Hepatocyte (in vitro differentiated cells): ENCODE data around the gene ACTRT3. TPM values are rescaled to one million over a fixed set of nuclear protein-coding genes. Genes with fewer than 3 reads are reported as not detected.

Experiments used
- DNase-seq: peaks from one replicate; pipeline ENCODE4 v3.0.0-alpha.2; 2016; ENCODE audit warnings: low spot score
- H2AFZ ChIP-seq: fragments of 200-600 bp; sonication (generic); 2 replicates; pipeline ENCODE4 v1.6.0; 2016; ENCODE audit warnings: antibody characterized with exemption, mild to moderate bottlenecking
- H3K27ac ChIP-seq: fragments of 200-600 bp; sonication (generic); 2 replicates; pipeline ENCODE4 v1.5.1; 2016; ENCODE audit warnings: mild to moderate bottlenecking
- H3K27me3 ChIP-seq: fragments of 200-600 bp; sonication (generic); 2 replicates; pipeline ENCODE4 v1.6.1; 2016
- H3K36me3 ChIP-seq: fragments of 200-600 bp; sonication (generic); replicated peaks from 2 replicates; pipeline ENCODE4 v1.5.1; 2016; ENCODE audit warnings: low read depth; ENCODE audit not compliant: insufficient read depth
- H3K4me1 ChIP-seq: fragments of 200-600 bp; sonication (generic); 2 replicates; pipeline ENCODE4 v1.5.1; 2016; ENCODE audit warnings: mild to moderate bottlenecking, moderate library complexity; ENCODE audit not compliant: insufficient read depth
- H3K4me2 ChIP-seq: fragments of 200-600 bp; sonication (generic); 2 replicates; pipeline ENCODE4 v1.6.0; 2016
- H3K4me3 ChIP-seq: fragments of 200-600 bp; sonication (generic); 2 replicates; pipeline ENCODE4 v1.5.1; 2016; ENCODE audit warnings: mild to moderate bottlenecking
- H3K79me2 ChIP-seq: fragments of 200-600 bp; sonication (generic); 2 replicates; pipeline ENCODE4 v1.6.0; 2017; ENCODE audit warnings: mild to moderate bottlenecking
- H3K9me2 ChIP-seq: fragments of 200-600 bp; sonication (generic); replicated peaks from 2 replicates; pipeline ENCODE4 v1.6.0; 2017; ENCODE audit warnings: mild to moderate bottlenecking; ENCODE audit not compliant: insufficient read depth
- H3K9me3 ChIP-seq: fragments of 200-600 bp; sonication (generic); 2 replicates; pipeline ENCODE4 v1.5.1; 2016; ENCODE audit warnings: low read depth, mild to moderate bottlenecking
- H4K20me1 ChIP-seq: fragments of 200-600 bp; sonication (generic); 2 replicates; pipeline ENCODE4 v1.6.0; 2016; ENCODE audit warnings: mild to moderate bottlenecking; ENCODE audit not compliant: insufficient read depth, poor library complexity, severe bottlenecking
- EZH2 ChIP-seq: fragments of 200-600 bp; sonication (generic); IDR thresholded peaks from 2 replicates; pipeline ENCODE4 v1.6.1; 2016; ENCODE audit warnings: antibody characterized with exemption, mild to moderate bottlenecking, borderline replicate concordance
- EZH2phosphoT487 ChIP-seq: fragments of 200-600 bp; sonication (generic); IDR thresholded peaks from one replicate; pipeline ENCODE4 v1.6.1; 2018; ENCODE audit warnings: antibody characterized with exemption, mild to moderate bottlenecking, low read depth, moderate library complexity; ENCODE audit not compliant: unreplicated experiment, severe bottlenecking
- WGBS: methylation state at CpG from one replicate; pipeline ENCODE4 v1.1.6; 2016; ENCODE audit warnings: low lambda C conversion rate; ENCODE audit errors: missing lambda C conversion rate; 5-methylcytosine and 5-hydroxymethylcytosine counted together
- polyA plus RNA-seq: library from polyadenylated mRNA; unstranded; fragments of >200 nt; fragmentation: Nextera tagmentation; extraction: Ambion mirVana; gene quantifications from 2 replicates; pipeline ENCODE4 v1.2.1, GENCODE V29; 2016
- total RNA-seq: library from RNA; depleted of rRNA; stranded (reverse); fragments of >200 nt; gene quantifications from 2 replicates; pipeline ENCODE4 v1.2.3, GENCODE V29; 2014
- TF ChIP-seq, protein P1 (sequence below): fragments of 200-600 bp; sonication (generic); IDR thresholded peaks from 2 replicates; pipeline ENCODE4 v1.5.1; 2016; ENCODE audit warnings: antibody characterized with exemption, mild to moderate bottlenecking; ENCODE audit not compliant: poor library complexity

ACTRT3 gene
- total and polyA plus RNA-seq, 2 experiments from 2014 or later: 7.3 to 8.3 TPM

DNA sequence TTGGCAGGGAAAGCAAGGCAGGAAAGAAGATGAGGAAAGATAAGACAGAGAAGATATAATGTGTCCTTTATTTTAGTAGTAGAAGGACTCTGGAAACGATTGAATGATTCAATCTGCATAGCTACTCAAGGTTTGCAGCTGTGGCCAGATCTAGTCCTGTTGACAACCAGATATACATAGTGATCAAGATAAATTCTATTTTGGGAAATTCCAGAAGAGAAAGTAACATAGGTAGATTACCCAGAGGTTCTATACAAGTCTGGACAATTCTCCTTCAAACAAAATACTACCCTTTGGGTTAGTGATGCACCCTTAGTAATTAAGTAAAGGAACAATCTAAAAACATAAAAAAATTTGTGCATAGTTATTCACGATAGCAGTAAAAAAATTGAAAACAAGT, 13.9 kb downstream of the ACTRT3 start:
- Histone ChIP-seq H3K4me1 (no peaks in the 10 kb centered on the region), H3K36me3 (no peaks in the 10 kb centered on the region), H3K27me3 (no peaks in the 10 kb centered on the region), H4K20me1 (no peaks in the 10 kb centered on the region), H3K4me3 (no peak overlapping the region), H3K27ac (no peak overlapping the region), H3K4me2 (no peak overlapping the region), H3K79me2 (no peaks in the 10 kb centered on the region), H3K9me3 (no peaks in the 10 kb centered on the region), H3K9me2 (no peaks in the 10 kb centered on the region), H2AFZ (no peak overlapping the region)
- 71% methylated on average over 2 of the region's 2 CpGs for WGBS
- no peak for DNase-seq
- TF ChIP-seq EZH2 (no peak), EZH2phosphoT487 (no peak)
- TF ChIP-seq, protein P1, sequence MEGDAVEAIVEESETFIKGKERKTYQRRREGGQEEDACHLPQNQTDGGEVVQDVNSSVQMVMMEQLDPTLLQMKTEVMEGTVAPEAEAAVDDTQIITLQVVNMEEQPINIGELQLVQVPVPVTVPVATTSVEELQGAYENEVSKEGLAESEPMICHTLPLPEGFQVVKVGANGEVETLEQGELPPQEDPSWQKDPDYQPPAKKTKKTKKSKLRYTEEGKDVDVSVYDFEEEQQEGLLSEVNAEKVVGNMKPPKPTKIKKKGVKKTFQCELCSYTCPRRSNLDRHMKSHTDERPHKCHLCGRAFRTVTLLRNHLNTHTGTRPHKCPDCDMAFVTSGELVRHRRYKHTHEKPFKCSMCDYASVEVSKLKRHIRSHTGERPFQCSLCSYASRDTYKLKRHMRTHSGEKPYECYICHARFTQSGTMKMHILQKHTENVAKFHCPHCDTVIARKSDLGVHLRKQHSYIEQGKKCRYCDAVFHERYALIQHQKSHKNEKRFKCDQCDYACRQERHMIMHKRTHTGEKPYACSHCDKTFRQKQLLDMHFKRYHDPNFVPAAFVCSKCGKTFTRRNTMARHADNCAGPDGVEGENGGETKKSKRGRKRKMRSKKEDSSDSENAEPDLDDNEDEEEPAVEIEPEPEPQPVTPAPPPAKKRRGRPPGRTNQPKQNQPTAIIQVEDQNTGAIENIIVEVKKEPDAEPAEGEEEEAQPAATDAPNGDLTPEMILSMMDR: no peak

DNA sequence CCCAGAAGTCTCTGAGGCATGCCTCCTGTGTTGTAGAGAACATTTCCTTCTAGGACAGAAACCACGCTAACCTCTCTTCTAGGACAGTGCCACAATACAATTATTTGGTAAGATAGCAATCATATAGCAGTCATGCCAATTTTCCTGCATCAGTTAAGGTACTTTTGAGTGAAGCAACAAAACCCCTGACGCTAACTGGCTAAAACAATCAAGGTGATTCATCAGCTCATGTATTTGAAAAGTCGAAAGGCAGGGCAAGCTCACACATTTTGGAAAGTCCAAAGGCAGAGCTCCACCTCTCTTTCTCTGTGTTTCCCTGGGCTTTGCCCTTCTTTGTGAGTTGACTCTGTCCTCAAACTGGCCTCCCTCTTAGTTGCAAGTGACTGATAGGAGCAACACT, 14.7 kb downstream of the ACTRT3 start:
- Histone ChIP-seq H3K4me1 (no peaks in the 10 kb centered on the region), H3K27me3 (no peaks in the 10 kb centered on the region), H2AFZ (no peak overlapping the region), H4K20me1 (no peaks in the 10 kb centered on the region), H3K4me2 (no peak overlapping the region), H3K4me3 (no peak overlapping the region), H3K79me2 (no peaks in the 10 kb centered on the region), H3K9me3 (no peaks in the 10 kb centered on the region), H3K36me3 (no peaks in the 10 kb centered on the region), H3K9me2 (no peaks in the 10 kb centered on the region), H3K27ac (no peak overlapping the region)
- 70% methylated on average over 3 of the region's 3 CpGs for WGBS
- no peak for TF ChIP-seq EZH2phosphoT487
- TF ChIP-seq, protein P1: no peak
- TF ChIP-seq EZH2: no peak
- DNase-seq: no peak

GRCh38 chr3:169751875-169752274, 17.5 kb downstream of the ACTRT3 start:
- Histone ChIP-seq H3K9me3 (no peaks in the 10 kb centered on the region), H3K4me1 (no peaks in the 10 kb centered on the region), H3K27me3 (no peaks in the 10 kb centered on the region), H3K4me3 (no peak overlapping the region), H3K79me2 (no peaks in the 10 kb centered on the region), H3K9me2 (no peaks in the 10 kb centered on the region), H4K20me1 (no peaks in the 10 kb centered on the region), H3K36me3 (no peaks in the 10 kb centered on the region), H3K27ac (no peak overlapping the region), H3K4me2 (no peak overlapping the region), H2AFZ (no peak overlapping the region)
- WGBS: 93% methylated on average over 2 of the region's 2 CpGs
- TF ChIP-seq EZH2: no peak
- TF ChIP-seq, protein P1: no peak
- TF ChIP-seq EZH2phosphoT487: no peak
- DNase-seq: no peak

DNA sequence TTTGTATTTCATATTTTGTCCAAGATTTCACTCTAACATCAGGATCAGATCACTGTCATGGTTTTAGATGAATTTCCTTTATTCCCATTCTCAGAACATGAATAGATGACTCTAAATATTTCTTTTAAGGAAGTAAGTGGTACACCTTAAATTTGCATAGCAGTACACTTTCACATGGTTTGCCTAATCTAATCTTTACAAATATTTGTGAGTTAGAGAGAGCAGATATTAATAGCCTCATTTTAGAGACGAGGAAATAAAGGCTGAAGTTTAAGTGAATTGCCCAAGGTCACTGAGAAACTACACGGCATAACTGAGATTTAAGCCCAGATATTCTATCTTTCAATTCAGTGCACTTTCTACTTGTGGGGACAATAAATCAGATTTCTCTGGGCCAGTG, 18.7 kb downstream of the ACTRT3 start:
- Histone ChIP-seq H2AFZ (no peak overlapping the region), H3K4me1 (no peaks in the 10 kb centered on the region), H3K79me2 (no peaks in the 10 kb centered on the region), H3K4me3 (no peak overlapping the region), H3K4me2 (no peak overlapping the region), H3K27ac (no peak overlapping the region), H3K27me3 (no peaks in the 10 kb centered on the region), H3K36me3 (no peaks in the 10 kb centered on the region), H3K9me2 (no peaks in the 10 kb centered on the region), H4K20me1 (no peaks in the 10 kb centered on the region), H3K9me3 (no peaks in the 10 kb centered on the region)
- DNase-seq: no peak
- no peak for TF ChIP-seq EZH2
- TF ChIP-seq, protein P1: no peak
- TF ChIP-seq EZH2phosphoT487: no peak
- 52% methylated on average over 2 of the region's 2 CpGs for WGBS
